NB4 (cell line): ENCODE results near the gene C9orf85.

ENCODE experiments used
- CTCF ChIP-seq: IDR thresholded peaks from one replicate; pipeline ENCODE4 v1.5.1; 2012; ENCODE audit warnings: low read depth, low read length
- MAX ChIP-seq: IDR thresholded peaks from 2 replicates; pipeline ENCODE4 v1.6.1; 2011; ENCODE audit warnings: low read depth, low read length
- MYC ChIP-seq: IDR thresholded peaks from 2 replicates; pipeline ENCODE4 v1.6.1; 2011; ENCODE audit warnings: low read depth, low read length
- POLR2A ChIP-seq: IDR thresholded peaks from 2 replicates; pipeline ENCODE4 v1.6.1; 2011; ENCODE audit warnings: mild to moderate bottlenecking; ENCODE audit not compliant: insufficient read length; ENCODE audit errors: extremely low read depth

GRCh38 chr9:71929223-71929622, 17.8 kb downstream of the C9orf85 start:
- no peak for TF ChIP-seq CTCF
- TF ChIP-seq POLR2A: no peak
- no peak for TF ChIP-seq MAX
- no peak for TF ChIP-seq MYC
